Measurements from ENCODE around the gene TAAR2. TPM values are rescaled to one million over a fixed set of nuclear protein-coding genes. Genes with fewer than 3 reads are reported as not detected.

The TAAR2 gene
- total and polyA plus RNA-seq, 2 of the 13 experiments (the other 11 are each of a cell fraction or from before 2014, with no cell fraction given), result not detected

GRCh38 chr6:132568611-132569010 is 55.5 kb downstream of the TAAR2 start:
- WGBS (ENCODE audit: low lambda C conversion rate), result 15% methylated on average over 6 of the region's 6 CpGs
- H4K20me1 ChIP-seq (ENCODE audit: insufficient read depth, low read length), result no peaks in the 10 kb centered on the region; the same call in 1 of the 2 replicates
- DNase-seq (ENCODE audit: low spot score) (no peak), FAIRE-seq (no peak), ATAC-seq (no peak)
- H3K4me1 ChIP-seq (ENCODE audit: insufficient read depth, low read length), result no peaks in the 10 kb centered on the region
- no TSS peak for BruUV-seq (replicated peaks)
- no peak overlapping the region for H2AFZ ChIP-seq (ENCODE audit: low read length)
- no peaks in the 10 kb centered on the region for H3K9me3 ChIP-seq (ENCODE audit: low read length)
- ChIA-PET POLR2A (no interaction called here), CTCF (ENCODE audit: low intra/inter-chr PET ratio, low total read pairs) (no interaction called here)
- H3K4me3 ChIP-seq (replicated peaks in 1 of 3; ENCODE audit: insufficient read depth in 1 of 3, low read depth in 2 of 3, low read length in 3 of 3), result no peak overlapping the region
- intact Hi-C loops (cut with micrococcal nuclease; ENCODE audit: unreplicated experiment) (no loop called here), in situ Hi-C loops (cut with HindIII; ENCODE audit: extremely low pct_ligation_motif_present, low pct_unique_long_range_greater_than_20kb) (no loop called here)
- H3K27me3 ChIP-seq (ENCODE audit: control insufficient read depth in 1 of 2, insufficient read depth in 2 of 2, low read length in 2 of 2), result no peaks in the 10 kb centered on the region; a peak in 1 of 5 replicates
- no peaks in the 10 kb centered on the region for H3K36me3 ChIP-seq (replicated peaks in 1 of 2; ENCODE audit: control insufficient read depth in 1 of 2, insufficient read depth in 2 of 2, low read length in 2 of 2)
- no peak overlapping the region for H3K9ac ChIP-seq (ENCODE audit: insufficient read depth, low read depth, low read length)
- no peak for TF ChIP-seq TAF15 (IDR thresholded peaks at IDR 0.05; ENCODE audit: low read depth, low read length, poor library complexity, severe bottlenecking)
- no peaks in the 10 kb centered on the region for H3K79me2 ChIP-seq (ENCODE audit: insufficient read depth, low read length)
- no peak overlapping the region for H3K4me2 ChIP-seq (ENCODE audit: low read depth, low read length)
- no peak overlapping the region for H3K27ac ChIP-seq (ENCODE audit: extremely low read length, insufficient read depth, low read length)

DNA sequence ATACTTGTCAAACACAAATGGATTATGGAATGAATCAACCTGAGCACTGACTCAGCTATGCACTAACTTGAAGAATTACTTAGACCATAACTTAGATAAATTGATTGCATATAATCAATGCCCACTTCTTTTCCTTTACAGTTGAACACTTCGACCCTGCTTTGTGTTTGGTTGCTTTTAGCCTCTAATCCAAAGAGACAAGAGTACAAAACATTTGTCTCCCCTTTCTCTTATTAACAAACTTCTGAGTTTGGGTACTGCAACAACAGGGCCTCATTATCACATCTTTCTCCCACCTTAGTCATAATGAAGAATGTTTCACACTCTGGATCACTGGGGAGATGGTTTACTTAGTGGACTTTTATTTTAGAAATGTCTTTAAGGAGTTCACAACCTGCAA is 56.5 kb downstream of the TAAR2 start:
- CTCF ChIA-PET (ENCODE audit: low intra/inter-chr PET ratio, low total read pairs), result no interaction called here
- Histone ChIP-seq H4K20me1 (ENCODE audit: insufficient read depth, low read length) (no peaks in the 10 kb centered on the region; the same call in 1 of the 2 replicates), H3K79me2 (ENCODE audit: insufficient read depth, low read length) (no peaks in the 10 kb centered on the region), H3K9ac (ENCODE audit: insufficient read depth, low read depth, low read length) (no peak overlapping the region), H3K9me3 (ENCODE audit: low read length) (no peaks in the 10 kb centered on the region), H2AFZ (ENCODE audit: low read length) (no peak overlapping the region), H3K27me3 (ENCODE audit: control insufficient read depth in 1 of 2, insufficient read depth in 2 of 2, low read length in 2 of 2) (no peaks in the 10 kb centered on the region; a peak in 1 of 5 replicates), H3K4me2 (ENCODE audit: low read depth, low read length) (no peak overlapping the region), H3K27ac (ENCODE audit: extremely low read length, insufficient read depth, low read length) (no peak overlapping the region), H3K4me1 (ENCODE audit: insufficient read depth, low read length) (no peaks in the 10 kb centered on the region), H3K4me3 (replicated peaks in 1 of 3; ENCODE audit: insufficient read depth in 1 of 3, low read depth in 2 of 3, low read length in 3 of 3) (no peak overlapping the region), H3K36me3 (replicated peaks in 1 of 2; ENCODE audit: control insufficient read depth in 1 of 2, insufficient read depth in 2 of 2, low read length in 2 of 2) (no peaks in the 10 kb centered on the region)
- no peak for DNase-seq (ENCODE audit: low spot score)
- no TSS peak for BruUV-seq (replicated peaks)
- WGBS (ENCODE audit: low lambda C conversion rate), result 0% methylated on average over 1 of the region's 1 CpG
- in situ Hi-C loops (cut with HindIII; ENCODE audit: extremely low pct_ligation_motif_present, low pct_unique_long_range_greater_than_20kb) (no loop called here), intact Hi-C loops (cut with micrococcal nuclease; ENCODE audit: unreplicated experiment) (no loop called here)
- FAIRE-seq, result no peak
- no peak for ATAC-seq
- TF ChIP-seq NONO (IDR thresholded peaks at IDR 0.05) (no peak), NONO (CRISPR knock-in tag; conservative IDR thresholded peaks at IDR 0.05) (no peak)
- POLR2A ChIA-PET, result no interaction called here

Other genes starting within 250 kb of the TAAR2 start
- not detected in 2 replicates for gene MOXD1, start 222.8 kb downstream of the TAAR2 start, total RNA-seq (2016; rRNA removed; fragmentation: Illumina TruSeq; extraction: Trizol)
- gene MOXD1, start 222.8 kb downstream of the TAAR2 start, polyA plus RNA-seq (2011; rRNA removed), result 0.03 TPM in 1 of 2 replicates, not detected in the other
- gene STX7, start 111.2 kb downstream of the TAAR2 start, total RNA-seq (2016; rRNA removed; fragmentation: Illumina TruSeq; extraction: Trizol), result 34.7 and 40.6 TPM in 2 replicates
- 25.1 and 28.0 TPM in 2 replicates for gene STX7, start 111.2 kb downstream of the TAAR2 start, polyA plus RNA-seq (2011; rRNA removed)
- not detected in 2 replicates for gene TAAR9, start 86.0 kb downstream of the TAAR2 start, total RNA-seq (2016; rRNA removed; fragmentation: Illumina TruSeq; extraction: Trizol)
- gene TAAR9, start 86.0 kb downstream of the TAAR2 start, polyA plus RNA-seq (2011; rRNA removed), result 0.07 TPM in 1 of 2 replicates, not detected in the other
- gene TAAR8, start 71.6 kb downstream of the TAAR2 start, total RNA-seq (2016; rRNA removed; fragmentation: Illumina TruSeq; extraction: Trizol), result not detected in 2 replicates
- 0.07 TPM in 1 of 2 replicates, not detected in the other for gene TAAR8, start 71.6 kb downstream of the TAAR2 start, polyA plus RNA-seq (2011; rRNA removed)
- not detected in 2 replicates for gene TAAR6, start 54.0 kb downstream of the TAAR2 start, total RNA-seq (2016; rRNA removed; fragmentation: Illumina TruSeq; extraction: Trizol)
- not detected in 2 replicates for gene TAAR6, start 54.0 kb downstream of the TAAR2 start, polyA plus RNA-seq (2011; rRNA removed)
- not detected in 2 replicates for gene TAAR5, start 34.5 kb downstream of the TAAR2 start, total RNA-seq (2016; rRNA removed; fragmentation: Illumina TruSeq; extraction: Trizol)
- gene TAAR5, start 34.5 kb downstream of the TAAR2 start, polyA plus RNA-seq (2011; rRNA removed), result not detected in 2 replicates
- not detected in 2 replicates for gene TAAR1, start 34.9 kb upstream of the TAAR2 start, total RNA-seq (2016; rRNA removed; fragmentation: Illumina TruSeq; extraction: Trizol)
- not detected in 2 replicates for gene TAAR1, start 34.9 kb upstream of the TAAR2 start, polyA plus RNA-seq (2011; rRNA removed)
- gene VNN1, start 89.8 kb upstream of the TAAR2 start, total RNA-seq (2016; rRNA removed; fragmentation: Illumina TruSeq; extraction: Trizol), result 0.41 and 0.62 TPM in 2 replicates
- gene VNN1, start 89.8 kb upstream of the TAAR2 start, polyA plus RNA-seq (2011; rRNA removed), result 4.0 and 11.7 TPM in 2 replicates
- gene VNN2, start 133.6 kb upstream of the TAAR2 start, total RNA-seq (2016; rRNA removed; fragmentation: Illumina TruSeq; extraction: Trizol), result 0.13 and 0.15 TPM in 2 replicates
- 0.09 and 0.30 TPM in 2 replicates for gene VNN2, start 133.6 kb upstream of the TAAR2 start, polyA plus RNA-seq (2011; rRNA removed)
- 9.1 and 13.8 TPM in 2 replicates for gene SLC18B1, start 174.4 kb upstream of the TAAR2 start, total RNA-seq (2016; rRNA removed; fragmentation: Illumina TruSeq; extraction: Trizol)
- 9.8 and 11.4 TPM in 2 replicates for gene SLC18B1, start 174.4 kb upstream of the TAAR2 start, polyA plus RNA-seq (2011; rRNA removed)
- 3,224 and 3,551 TPM in 2 replicates for gene RPS12, start 190.3 kb upstream of the TAAR2 start, total RNA-seq (2016; rRNA removed; fragmentation: Illumina TruSeq; extraction: Trizol)
- gene RPS12, start 190.3 kb upstream of the TAAR2 start, polyA plus RNA-seq (2011; rRNA removed), result 6,343 and 7,346 TPM in 2 replicates